ENCODE results near the gene HSPA14. TPM values are rescaled to one million over a fixed set of nuclear protein-coding genes. Genes with fewer than 3 reads are reported as not detected.
A peak's percentile ranks its signal among the peaks of the same experiment; 100 is the strongest.

Gene HSPA14
- total RNA-seq, result 10 to 100 TPM in 2 of 4 donors, 1 to 10 TPM in 2; 7.8 to 11.3 (median 10.5) TPM

- DNase-seq (ENCODE audit: low spot score in 2 of 2), result peak; percentile 96 to 97
- no peaks in the 10 kb centered on the region for H3K27me3 ChIP-seq
- peak within 1 kb of the TSS; percentile 78 to 97 (median 96) for H3K27ac ChIP-seq
- H3K36me3 ChIP-seq, result peaks cover 0 to 26% (median 13%) of the 10 kb centered on the region in 3 donors
- peak within 1 kb of the TSS; percentile 75 to 93 (median 86) for H3K4me3 ChIP-seq
- peak; percentile 43 to 78 for TF ChIP-seq POLR2A (IDR thresholded peaks at IDR 0.05)
- TF ChIP-seq CTCF (IDR thresholded peaks at IDR 0.05), result peak in 2 of 5 experiments; percentile 26 to 48
- peak; percentile 89 to 97 for TF ChIP-seq EP300 (IDR thresholded peaks at IDR 0.05)
- no peaks in the 10 kb centered on the region for H3K9me3 ChIP-seq
- peaks cover 3 to 23% (median 10%) of the 10 kb centered on the region in 4 donors for H3K4me1 ChIP-seq
- whole genome bisulfite sequencing, 2 donors, result 0 to 1% methylated on average over 41 to 53 of the region's 72 CpGs
Measured at GRCh38 chr10:14837757-14838581, at the start of gene HSPA14, which contains the start of the genes CDNF and MSANTD7. Gene HSPA14, plus strand, starts transcription at chr10:14838306. Its CDS starts 97 bp downstream, at chr10:14838403. Gene CDNF, minus strand, starts transcription at chr10:14838037. Its CDS starts 91 bp downstream, at chr10:14837946. Gene MSANTD7, plus strand, starts transcription at chr10:14838306. Its CDS starts 3,979 bp downstream, at chr10:14842285.

- TF ChIP-seq CTCF (IDR thresholded peaks at IDR 0.05) (no peak), EP300 (IDR thresholded peaks at IDR 0.05) (no peak), POLR2A (IDR thresholded peaks at IDR 0.05) (no peak)
- Histone ChIP-seq H3K9me3 (no peaks in the 10 kb centered on the region), H3K36me3 (no peaks in the 10 kb centered on the region), H3K4me1 (no peaks in the 10 kb centered on the region), H3K4me3 (no peak overlapping the region), H3K27me3 (no peaks in the 10 kb centered on the region), H3K27ac (no peak overlapping the region)
- 33 to 34% methylated on average over 5 of the region's 5 CpGs for WGBS, 2 donors
- no peak for DNase-seq (ENCODE audit: low spot score in 2 of 2)
Measured at GRCh38 chr10:14798636-14799035, 39.5 kb upstream of the HSPA14 start.

DNA sequence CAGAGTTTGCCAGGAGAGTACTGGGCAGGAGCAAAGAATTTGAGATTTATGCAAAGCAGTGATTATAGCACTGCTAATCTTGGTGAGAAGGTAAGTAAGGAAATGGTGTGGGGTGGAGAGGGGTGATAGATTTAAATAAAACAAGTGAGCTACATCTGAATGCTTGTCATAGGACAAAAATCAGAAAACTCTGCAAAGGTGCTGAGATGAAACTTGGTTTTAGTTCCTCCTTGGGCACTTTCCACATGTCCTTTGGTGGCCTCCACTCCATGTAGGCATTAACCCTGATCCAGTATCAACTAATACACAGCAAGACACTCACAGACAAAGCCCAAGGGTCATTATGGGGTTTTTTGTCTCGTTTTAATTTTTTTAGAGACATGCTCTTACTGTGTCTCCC, 37.7 kb upstream of the HSPA14 start:
- H3K4me3 ChIP-seq, result no peak overlapping the region
- no peaks in the 10 kb centered on the region for H3K4me1 ChIP-seq
- no peaks in the 10 kb centered on the region for H3K36me3 ChIP-seq
- WGBS, 2 donors, result 48 to 63% methylated on average over 1 of the region's 1 CpG
- no peak overlapping the region for H3K27ac ChIP-seq
- no peak for DNase-seq (ENCODE audit: low spot score in 2 of 2)
- no peaks in the 10 kb centered on the region for H3K27me3 ChIP-seq
- H3K9me3 ChIP-seq, result no peaks in the 10 kb centered on the region
- no peak for TF ChIP-seq POLR2A (IDR thresholded peaks at IDR 0.05)
- no peak for TF ChIP-seq EP300 (IDR thresholded peaks at IDR 0.05)
- no peak for TF ChIP-seq CTCF (IDR thresholded peaks at IDR 0.05)

- Histone ChIP-seq H3K9me3 (no peaks in the 10 kb centered on the region), H3K4me1 (no peaks in the 10 kb centered on the region), H3K4me3 (no peak overlapping the region), H3K36me3 (no peaks in the 10 kb centered on the region), H3K27me3 (no peaks in the 10 kb centered on the region), H3K27ac (no peak overlapping the region)
- DNase-seq (ENCODE audit: low spot score in 2 of 2), result no peak
- 51 to 59% methylated on average over 5 of the region's 5 CpGs for WGBS, 2 donors
- TF ChIP-seq EP300 (IDR thresholded peaks at IDR 0.05) (no peak), CTCF (IDR thresholded peaks at IDR 0.05) (no peak)
Measured at GRCh38 chr10:14801723-14802122, 36.4 kb upstream of the HSPA14 start.

DNA sequence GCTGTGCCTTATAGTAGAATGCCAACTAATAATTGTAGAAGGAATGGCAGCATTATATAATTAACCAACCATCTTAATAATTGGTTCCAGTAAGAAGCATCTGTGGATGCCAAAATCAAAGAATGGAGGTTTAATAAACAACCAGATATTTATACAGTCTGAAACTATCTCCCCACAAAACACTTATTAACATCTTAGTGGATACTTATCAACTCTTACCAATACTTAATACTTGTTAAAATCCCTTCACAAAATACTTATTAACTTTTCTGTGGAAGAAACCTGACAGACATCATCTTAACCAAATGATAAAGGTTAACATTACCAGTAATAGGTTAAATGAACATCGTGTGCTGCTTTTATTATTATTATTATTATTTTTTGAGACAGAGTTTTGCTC, 34.3 kb upstream of the HSPA14 start:
- H3K4me3 ChIP-seq, result no peak overlapping the region
- 41 to 88% methylated on average over 1 of the region's 1 CpG for WGBS, 2 donors
- no peaks in the 10 kb centered on the region for H3K27me3 ChIP-seq
- no peak for TF ChIP-seq CTCF (IDR thresholded peaks at IDR 0.05)
- no peak for TF ChIP-seq POLR2A (IDR thresholded peaks at IDR 0.05)
- no peak for TF ChIP-seq EP300 (IDR thresholded peaks at IDR 0.05)
- H3K4me1 ChIP-seq, result no peaks in the 10 kb centered on the region
- H3K36me3 ChIP-seq, result no peaks in the 10 kb centered on the region
- H3K9me3 ChIP-seq, result no peaks in the 10 kb centered on the region
- DNase-seq (ENCODE audit: low spot score in 2 of 2), result no peak
- no peak overlapping the region for H3K27ac ChIP-seq
